Endothelial cell of umbilical vein (primary cell): ENCODE results near the gene IGSF9B.

ENCODE experiments used
- CTCF ChIP-seq, 2 donors: IDR thresholded peaks; 1 replicate in 1 of 2; 2 replicates in 1 of 2; pipeline ENCODE4 v1.5.1; 2011; ENCODE audit warnings: low read length in 2 of 2, mild to moderate bottlenecking in 2 of 2, moderate library complexity in 2 of 2, control low read depth in 1 of 2, inconsistent platforms in 1 of 2, low read depth in 1 of 2; ENCODE audit not compliant: insufficient read depth in 1 of 2; ENCODE audit errors: extremely low read depth in 1 of 2
- POLR2AphosphoS5 ChIP-seq: IDR thresholded peaks from 2 replicates; pipeline ENCODE4 v1.6.1; 2012; ENCODE audit warnings: low read depth, mild to moderate bottlenecking, control low read depth, low read length, moderate library complexity; ENCODE audit not compliant: insufficient read depth

- no peak for TF ChIP-seq CTCF (IDR thresholded peaks at IDR 0.05; ENCODE audit: extremely low read depth in 1 of 2, insufficient read depth in 1 of 2, low read depth in 1 of 2, low read length in 2 of 2)
- no peak for TF ChIP-seq POLR2AphosphoS5
These were observed 5.2 kb downstream of the IGSF9B start for GRCh38 chr11:133951327-133952198.
